Vagina (tissue), 2 donors: ENCODE measurements around the gene UBIAD1.

Experiments used
- POLR2A ChIP-seq, 2 donors: fragments of 450-650 bp; IDR thresholded peaks; one replicate each; pipeline ENCODE4 v1.6.1; 2017; ENCODE audit warnings: antibody characterized with exemption in 2 of 2, mild to moderate bottlenecking in 2 of 2, moderate library complexity in 2 of 2
- POLR2AphosphoS5 ChIP-seq, 2 donors: sonication (generic); formaldehyde crosslinking; IDR thresholded peaks; one replicate each; pipeline ENCODE4 v1.9.0; 2017; ENCODE audit warnings: antibody characterized with exemption in 2 of 2, mild to moderate bottlenecking in 2 of 2, low read depth in 1 of 2; ENCODE audit not compliant: insufficient read depth in 1 of 2
- TF ChIP-seq, protein P1 (sequence below), 3 experiments: fragments of 450-650 bp in 2 of 3; fragments of 200-600 bp in 1 of 3; sonication (generic) in 1 of 3; IDR thresholded peaks; one replicate each; pipeline ENCODE4 v1.5.1; 2017 to 2019; ENCODE audit warnings: antibody characterized with exemption in 3 of 3, mild to moderate bottlenecking in 2 of 3, moderate library complexity in 2 of 3

DNA sequence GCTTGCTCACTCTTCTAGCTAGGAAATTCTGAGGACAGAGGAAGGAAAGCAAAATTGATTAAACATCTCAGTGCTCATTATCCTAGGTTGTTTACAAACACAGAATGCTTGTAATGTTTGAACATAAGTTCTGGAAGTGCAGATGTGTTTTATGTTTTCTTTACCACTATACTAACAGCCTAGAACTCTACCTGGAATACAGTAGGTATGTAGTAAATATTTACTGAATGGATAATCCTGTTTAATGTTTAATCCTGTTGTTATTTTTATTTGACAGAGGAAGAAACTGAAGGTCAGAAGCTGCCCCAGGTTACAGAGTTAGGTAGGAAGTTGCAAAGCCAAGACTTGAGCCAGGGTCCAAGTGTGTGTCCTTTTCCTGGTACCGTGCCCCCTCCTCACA lies 16.7 kb upstream of the UBIAD1 start:
- no peak for TF ChIP-seq POLR2AphosphoS5 (IDR thresholded peaks at IDR 0.05; ENCODE audit: insufficient read depth in 1 of 2, low read depth in 1 of 2)
- TF ChIP-seq, protein P1, sequence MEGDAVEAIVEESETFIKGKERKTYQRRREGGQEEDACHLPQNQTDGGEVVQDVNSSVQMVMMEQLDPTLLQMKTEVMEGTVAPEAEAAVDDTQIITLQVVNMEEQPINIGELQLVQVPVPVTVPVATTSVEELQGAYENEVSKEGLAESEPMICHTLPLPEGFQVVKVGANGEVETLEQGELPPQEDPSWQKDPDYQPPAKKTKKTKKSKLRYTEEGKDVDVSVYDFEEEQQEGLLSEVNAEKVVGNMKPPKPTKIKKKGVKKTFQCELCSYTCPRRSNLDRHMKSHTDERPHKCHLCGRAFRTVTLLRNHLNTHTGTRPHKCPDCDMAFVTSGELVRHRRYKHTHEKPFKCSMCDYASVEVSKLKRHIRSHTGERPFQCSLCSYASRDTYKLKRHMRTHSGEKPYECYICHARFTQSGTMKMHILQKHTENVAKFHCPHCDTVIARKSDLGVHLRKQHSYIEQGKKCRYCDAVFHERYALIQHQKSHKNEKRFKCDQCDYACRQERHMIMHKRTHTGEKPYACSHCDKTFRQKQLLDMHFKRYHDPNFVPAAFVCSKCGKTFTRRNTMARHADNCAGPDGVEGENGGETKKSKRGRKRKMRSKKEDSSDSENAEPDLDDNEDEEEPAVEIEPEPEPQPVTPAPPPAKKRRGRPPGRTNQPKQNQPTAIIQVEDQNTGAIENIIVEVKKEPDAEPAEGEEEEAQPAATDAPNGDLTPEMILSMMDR (IDR thresholded peaks at IDR 0.05), result no peak
- TF ChIP-seq POLR2A (IDR thresholded peaks at IDR 0.05), result no peak
